CD14-positive monocyte (primary cell): Measurements from ENCODE around the gene F2R. TPM values are rescaled to one million over a fixed set of nuclear protein-coding genes. Genes with fewer than 3 reads are reported as not detected.

Source experiments
- DNase-seq, 3 donors: peaks; one replicate each; pipeline ENCODE4 v3.0.0-alpha.2; 2011 to 2022
- H2AFZ ChIP-seq: 2 replicates; pipeline ENCODE4 v1.6.0; 2012; ENCODE audit warnings: mild to moderate bottlenecking, low read depth, low read length, inconsistent platforms; ENCODE audit not compliant: insufficient read depth, poor library complexity, severe bottlenecking
- H3K27ac ChIP-seq, 2 donors: 1 replicate in 1 of 2; 2 replicates in 1 of 2; pipeline ENCODE4 v1.5.1; 2012 to 2013; ENCODE audit warnings: low read length in 2 of 2, control low read depth in 1 of 2, inconsistent platforms in 1 of 2, low read depth in 1 of 2, mild to moderate bottlenecking in 1 of 2
- H3K27me3 ChIP-seq, 2 donors: one replicate each; pipeline versions ENCODE4 v1.6.0 to v1.6.1; 2011 to 2013; ENCODE audit warnings: low read length in 2 of 2; ENCODE audit not compliant: control insufficient read depth in 2 of 2, insufficient read depth in 2 of 2
- H3K36me3 ChIP-seq, 2 donors: replicated peaks in 1 of 2; 1 replicate in 1 of 2; 2 replicates in 1 of 2; pipeline versions ENCODE4 v1.5.1 to v1.6.1; 2012 to 2013; ENCODE audit warnings: low read length in 2 of 2, control low read depth in 1 of 2, inconsistent platforms in 1 of 2, mild to moderate bottlenecking in 1 of 2; ENCODE audit not compliant: insufficient read depth in 2 of 2, control insufficient read depth in 1 of 2
- H3K4me1 ChIP-seq, 2 donors: 1 replicate in 1 of 2; 2 replicates in 1 of 2; pipeline versions ENCODE4 v1.5.1 to v1.6.1; 2012 to 2013; ENCODE audit warnings: low read length in 2 of 2, control low read depth in 1 of 2, inconsistent platforms in 1 of 2, mild to moderate bottlenecking in 1 of 2, moderate library complexity in 1 of 2; ENCODE audit not compliant: insufficient read depth in 2 of 2, control insufficient read depth in 1 of 2
- H3K4me2 ChIP-seq: replicated peaks from 2 replicates; pipeline ENCODE3; 2012; ENCODE audit warnings: low read length, moderate library complexity, mild to moderate bottlenecking; ENCODE audit not compliant: poor library complexity, severe bottlenecking; ENCODE audit errors: extremely low read depth
- H3K4me3 ChIP-seq, 3 experiments: fragments of 200-600 bp in 1 of 3; sonication (generic) in 1 of 3; replicated peaks in 1 of 3; 1 replicate in 2 of 3; 2 replicates in 1 of 3; pipeline ENCODE4 v1.5.1; 2011 to 2013; ENCODE audit warnings: low read length in 3 of 3, mild to moderate bottlenecking in 3 of 3, control low read depth in 2 of 3, low read depth in 2 of 3, inconsistent platforms in 1 of 3, moderate library complexity in 1 of 3
- H3K79me2 ChIP-seq: 2 replicates; pipeline ENCODE4 v1.6.0; 2012; ENCODE audit warnings: mild to moderate bottlenecking, control low read depth, inconsistent platforms, low read length, moderate library complexity; ENCODE audit not compliant: insufficient read depth
- H3K9ac ChIP-seq: 2 replicates; pipeline ENCODE4 v1.6.0; 2017; ENCODE audit warnings: low read length, mild to moderate bottlenecking; ENCODE audit not compliant: insufficient read depth, poor library complexity, severe bottlenecking
- H3K9me3 ChIP-seq, 2 donors: replicated peaks in 1 of 2; 1 replicate in 1 of 2; 2 replicates in 1 of 2; pipeline versions ENCODE4 v1.5.1 to v1.6.1; 2012 to 2013; ENCODE audit warnings: low read length in 2 of 2, control low read depth in 1 of 2; ENCODE audit not compliant: control insufficient read depth in 1 of 2, insufficient read depth in 1 of 2
- H4K20me1 ChIP-seq: 2 replicates; pipeline ENCODE4 v1.6.0; 2012; ENCODE audit warnings: mild to moderate bottlenecking, low read length, control low read depth, moderate library complexity; ENCODE audit not compliant: insufficient read depth
- H3K27ac Mint-ChIP-seq, 7 donors: one replicate each; pipeline ENCODE4 v1.8.0; 2020; ENCODE audit warnings: mild to moderate bottlenecking in 7 of 7, mixed read lengths in 7 of 7, moderate library complexity in 6 of 7, inconsistent platforms in 2 of 7
- H3K27me3 Mint-ChIP-seq, 3 donors: one replicate each; pipeline ENCODE4 v1.8.0; 2021 to 2022; ENCODE audit warnings: low read depth in 3 of 3, mild to moderate bottlenecking in 3 of 3, mixed read lengths in 3 of 3, moderate library complexity in 3 of 3, inconsistent platforms in 1 of 3
- H3K36me3 Mint-ChIP-seq, 2 donors: one replicate each; pipeline ENCODE4 v1.8.0; 2020; ENCODE audit warnings: mixed read lengths in 2 of 2, inconsistent platforms in 1 of 2, mild to moderate bottlenecking in 1 of 2
- H3K4me1 Mint-ChIP-seq: one replicate; pipeline ENCODE4 v1.8.0; 2020; ENCODE audit warnings: mild to moderate bottlenecking, mixed read lengths
- H3K4me3 Mint-ChIP-seq, 2 donors: one replicate each; pipeline ENCODE4 v1.8.0; 2020; ENCODE audit warnings: mild to moderate bottlenecking in 2 of 2, mixed read lengths in 2 of 2, moderate library complexity in 1 of 2
- H3K9me3 Mint-ChIP-seq, 7 donors: one replicate each; pipeline ENCODE4 v1.8.0; 2020 to 2022; ENCODE audit warnings: mixed read lengths in 7 of 7, mild to moderate bottlenecking in 6 of 7, moderate library complexity in 6 of 7, inconsistent platforms in 2 of 7
- CTCF ChIP-seq: fragments of 200-600 bp; IDR thresholded peaks from one replicate; pipeline ENCODE4 v1.8.0; 2022; ENCODE audit warnings: antibody characterized with exemption, mild to moderate bottlenecking
- WGBS: methylation state at CpG from one replicate; pipeline ENCODE4 v1.1.5; 2013; ENCODE audit warnings: missing lambda C conversion rate; ENCODE audit not compliant: insufficient coverage; 5-methylcytosine and 5-hydroxymethylcytosine counted together
- intact Hi-C, 2 donors: fragments of 100-400 bp; cut with micrococcal nuclease; formaldehyde crosslinking; loops; one replicate each; pipeline versions ENCODE4 v1.15.0 to v1.15.1; 2023
- polyA plus RNA-seq, 3 donors: library from polyadenylated mRNA; depleted of rRNA in 1 of 3; unstranded in 2 of 3; stranded (reverse) in 1 of 3; fragments of 300-500 nt in 2 of 3; fragments of >200 nt in 1 of 3; fragmentation: Illumina TruSeq in 2 of 3; gene quantifications; 1 replicate in 2 of 3; 2 replicates in 1 of 3; pipeline ENCODE4 v1.2.3, GENCODE V29; 2012 to 2021

Gene F2R
- polyA plus RNA-seq, 3 donors, result 0.09 to 0.33 (median 0.22) TPM

GRCh38 chr5:76694317-76694716 lies 21.6 kb upstream of the F2R start:
- no peak overlapping the region for H3K27ac ChIP-seq
- H3K9ac ChIP-seq, result no peak overlapping the region
- no peaks in the 10 kb centered on the region for H3K9me3 ChIP-seq
- intact Hi-C loops, result no loop called here
- no peaks in the 10 kb centered on the region for H3K9me3 Mint-ChIP-seq
- WGBS, result no CpG with 5 or more reads among the region's 2 CpGs
- no peaks in the 10 kb centered on the region for H3K4me1 ChIP-seq
- H2AFZ ChIP-seq, result no peak overlapping the region
- no peak for TF ChIP-seq CTCF
- H3K4me3 Mint-ChIP-seq, result no peak overlapping the region
- no peaks in the 10 kb centered on the region for H3K79me2 ChIP-seq
- no peak for DNase-seq
- no peaks in the 10 kb centered on the region for H4K20me1 ChIP-seq
- no peak overlapping the region for H3K4me3 ChIP-seq
- peaks cover 64 to 81% of the 10 kb centered on the region in 2 donors for H3K36me3 Mint-ChIP-seq
- no peak overlapping the region for H3K27ac Mint-ChIP-seq
- no peaks in the 10 kb centered on the region for H3K27me3 Mint-ChIP-seq
- H3K4me1 Mint-ChIP-seq, result peaks cover 2% of the 10 kb centered on the region
- H3K36me3 ChIP-seq, result peaks cover 92 to 98% of the 10 kb centered on the region in 2 donors
- no peak overlapping the region for H3K4me2 ChIP-seq
- no peaks in the 10 kb centered on the region for H3K27me3 ChIP-seq

GRCh38 chr5:76695346-76695745 lies 20.6 kb upstream of the F2R start:
- no peaks in the 10 kb centered on the region for H3K27me3 Mint-ChIP-seq
- no peak overlapping the region for H3K4me3 Mint-ChIP-seq
- no peaks in the 10 kb centered on the region for H3K27me3 ChIP-seq
- H3K9me3 Mint-ChIP-seq, result no peaks in the 10 kb centered on the region
- no peak for TF ChIP-seq CTCF
- peaks cover 2% of the 10 kb centered on the region for H3K4me1 Mint-ChIP-seq
- H3K27ac ChIP-seq, result no peak overlapping the region
- no peaks in the 10 kb centered on the region for H3K4me1 ChIP-seq
- no peak overlapping the region for H2AFZ ChIP-seq
- H4K20me1 ChIP-seq, result no peaks in the 10 kb centered on the region
- intact Hi-C loops, result no loop called here
- DNase-seq, result no peak
- peaks cover 88 to 95% of the 10 kb centered on the region in 2 donors for H3K36me3 ChIP-seq
- H3K9ac ChIP-seq, result no peak overlapping the region
- WGBS, result 100% methylated on average over 2 of the region's 6 CpGs
- no peak overlapping the region for H3K27ac Mint-ChIP-seq
- no peak overlapping the region for H3K4me3 ChIP-seq
- H3K79me2 ChIP-seq, result no peaks in the 10 kb centered on the region
- no peaks in the 10 kb centered on the region for H3K9me3 ChIP-seq
- H3K36me3 Mint-ChIP-seq, result peaks cover 59 to 77% of the 10 kb centered on the region in 2 donors
- H3K4me2 ChIP-seq, result no peak overlapping the region
